Left ventricle myocardium superior (tissue), 1 donor: ENCODE measurements around the gene IVD. TPM values are rescaled to one million over a fixed set of nuclear protein-coding genes. Genes with fewer than 3 reads are reported as not detected.
A peak's percentile ranks its signal among the peaks of the same experiment; 100 is the strongest.

Experiments
- ATAC-seq: fragments of 200-7000 bp; cut with Tn5 transposase; one replicate; pipeline ENCODE4 v1.9.1; 2020; ENCODE audit warnings: mild to moderate bottlenecking, moderate library complexity
- DNase-seq: peaks from one replicate; pipeline ENCODE4 v3.0.0-alpha.2; 2020
- intact Hi-C: fragments of 100-400 bp; cut with micrococcal nuclease; formaldehyde crosslinking; loops from one replicate; pipeline ENCODE4 v1.11.0; 2022
- long read RNA-seq: library from polyadenylated mRNA; unstranded; transcript quantifications from one replicate; pipeline ENCODE4 v2.0.0, GENCODE V29; 2021
- total RNA-seq: library from RNA; stranded (reverse); fragmentation: NEBNext Ultra II Directional; extraction: Animal tissue kit (Norgen Biotek cat#: 25700); gene quantifications from one replicate; pipeline ENCODE4 v1.2.1, GENCODE V29; 2021
- donor health status: DM: no; HTN: yes; CAD: no; lungs with severe emphysema.

IVD gene
- 97.2 TPM for total RNA-seq
- long read RNA-seq, full-length matches to known transcripts = 225 of 260 reads
- long read RNA-seq, partial matches to known transcripts = 8 of 260 reads
- long read RNA-seq, other reads (novel, unspliced or antisense) = 27 of 260 reads

DNA sequence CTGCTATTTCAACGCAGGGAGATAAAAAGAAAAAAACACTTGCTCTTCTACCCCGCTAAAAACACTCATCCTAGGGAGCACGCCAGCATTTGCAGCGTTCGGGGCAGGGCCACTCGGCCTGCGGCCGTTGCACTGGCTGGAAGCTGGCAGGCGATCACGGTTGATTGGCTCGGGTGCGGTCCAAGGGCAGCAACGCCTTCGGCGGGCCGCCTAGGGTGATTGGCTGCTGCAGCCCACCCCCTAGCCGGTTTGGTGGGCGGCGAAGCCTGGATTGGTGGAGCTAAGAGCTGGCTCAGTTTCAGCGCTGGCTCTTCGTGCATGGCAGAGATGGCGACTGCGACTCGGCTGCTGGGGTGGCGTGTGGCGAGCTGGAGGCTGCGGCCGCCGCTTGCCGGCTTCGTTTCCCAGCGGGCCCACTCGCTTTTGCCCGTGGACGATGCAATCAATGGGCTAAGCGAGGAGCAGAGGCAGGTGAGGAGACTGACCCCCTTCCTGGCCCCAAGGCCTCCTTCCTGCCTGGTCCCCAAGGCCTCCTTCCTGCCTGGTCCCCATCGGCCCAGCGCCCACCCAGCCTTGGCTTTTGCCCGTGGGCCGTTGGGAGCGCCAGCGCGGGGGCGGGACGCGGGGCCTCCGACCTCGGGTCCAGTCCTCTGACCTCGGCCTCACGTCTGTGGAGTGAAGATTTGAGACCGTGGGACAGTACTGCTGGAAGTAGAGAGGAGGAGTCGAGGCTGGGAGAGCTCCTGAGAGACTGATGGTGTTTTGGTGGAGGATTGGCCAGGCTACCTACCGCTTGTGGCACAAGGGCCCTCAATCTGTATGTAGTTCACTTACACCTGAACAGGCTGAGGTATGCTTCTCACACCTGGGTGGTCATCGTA is at the start of gene IVD:
TSS of gene IVD (plus strand) at position 295 of the 881 bp plus-strand sequence. CDS start at position 328, 33 bp downstream.
- intact Hi-C loops = no loop called here
- DNase-seq (peak; percentile 98), ATAC-seq (peak; percentile 100)

DNA sequence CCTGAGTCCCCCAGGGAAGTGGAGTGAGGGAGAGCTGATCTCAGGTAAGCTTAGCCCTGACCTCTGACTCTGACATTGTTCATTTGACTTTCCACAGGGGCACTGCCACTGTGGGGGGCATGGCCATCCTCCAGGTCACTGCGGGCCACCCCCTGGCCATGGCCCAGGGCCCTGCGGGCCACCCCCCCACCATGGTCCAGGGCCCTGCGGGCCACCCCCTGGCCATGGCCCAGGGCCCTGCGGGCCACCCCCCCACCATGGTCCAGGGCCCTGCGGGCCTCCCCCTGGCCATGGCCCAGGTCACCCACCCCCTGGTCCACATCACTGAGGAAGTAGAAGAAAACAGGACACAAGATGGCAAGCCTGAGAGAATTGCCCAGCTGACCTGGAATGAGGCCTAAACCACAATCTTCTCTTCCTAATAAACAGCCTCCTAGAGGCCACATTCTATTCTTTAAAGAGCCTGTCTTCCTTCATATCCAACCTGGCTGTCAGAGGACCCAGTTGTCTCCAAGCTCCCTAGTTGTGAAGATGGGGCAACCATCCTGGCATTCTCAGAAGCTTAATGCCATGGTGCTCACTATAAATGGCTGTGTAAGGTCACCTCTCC is 49.5 kb upstream of the IVD start:
- no peak for ATAC-seq
- intact Hi-C loops = no loop called here
- no peak for DNase-seq

DNA sequence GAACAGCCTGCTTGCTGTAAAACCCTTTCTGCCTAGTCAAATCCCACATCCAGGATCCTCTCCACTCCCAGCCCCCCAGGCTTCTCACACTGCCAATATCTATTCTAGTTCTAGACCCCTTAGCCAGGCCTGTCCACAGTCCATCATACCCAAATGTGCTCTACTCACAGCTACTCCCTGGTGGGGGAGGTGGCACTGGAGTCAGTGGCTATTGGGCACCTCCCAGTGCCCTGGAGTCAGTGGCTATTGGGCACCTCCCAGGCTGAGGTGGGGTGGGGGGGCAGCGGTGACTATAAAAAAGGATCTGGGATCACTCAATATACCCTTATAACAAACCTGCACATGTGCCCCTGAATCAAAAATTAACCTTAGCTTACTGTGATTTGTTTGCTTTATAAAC is 48.3 kb upstream of the IVD start:
- ATAC-seq (no peak), DNase-seq (no peak)
- intact Hi-C loops = no loop called here

DNA sequence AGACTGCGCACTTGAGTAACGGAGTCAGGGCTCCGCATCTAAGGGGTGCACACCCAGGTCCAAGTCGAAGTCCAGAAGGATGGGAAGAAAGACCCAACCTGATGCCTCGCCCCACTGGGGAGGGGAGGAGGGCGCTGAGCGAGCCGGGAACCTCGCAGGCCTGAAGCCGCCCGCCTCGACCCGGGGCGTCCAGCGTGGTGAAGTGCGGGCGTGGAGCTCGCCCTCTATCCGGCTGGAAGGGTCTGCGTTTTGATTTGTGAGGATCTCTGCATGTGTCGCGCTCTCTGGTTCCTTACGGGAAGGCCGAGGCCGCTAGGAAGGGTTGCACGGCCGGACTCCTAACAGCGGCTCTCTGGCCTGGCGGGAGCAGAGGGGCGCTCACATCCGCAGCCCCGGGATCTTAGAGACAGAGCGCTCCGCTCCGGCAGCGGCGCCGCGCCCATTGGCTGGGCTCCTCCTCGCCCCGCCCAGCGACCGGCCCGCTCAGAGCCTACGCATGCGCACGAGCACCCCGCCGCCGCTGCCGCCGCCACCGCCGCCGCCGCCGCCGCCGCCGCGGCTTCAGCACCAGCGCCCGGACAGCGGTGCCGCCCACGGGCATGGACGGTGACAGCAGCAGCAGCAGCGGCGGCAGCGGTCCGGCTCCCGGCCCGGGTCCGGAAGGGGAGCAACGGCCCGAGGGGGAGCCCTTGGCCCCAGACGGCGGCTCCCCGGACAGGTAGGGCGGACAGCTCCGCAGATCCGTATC is 47.7 kb upstream of the IVD start, which contains the start of gene DISP2:
TSS of gene DISP2 (plus strand) at position 497 of the 748 bp plus-strand sequence. CDS start at position 600, 103 bp downstream.
- peak; percentile 95 for DNase-seq
- intact Hi-C loops = no loop called here
- ATAC-seq = peak; percentile 93

DNA sequence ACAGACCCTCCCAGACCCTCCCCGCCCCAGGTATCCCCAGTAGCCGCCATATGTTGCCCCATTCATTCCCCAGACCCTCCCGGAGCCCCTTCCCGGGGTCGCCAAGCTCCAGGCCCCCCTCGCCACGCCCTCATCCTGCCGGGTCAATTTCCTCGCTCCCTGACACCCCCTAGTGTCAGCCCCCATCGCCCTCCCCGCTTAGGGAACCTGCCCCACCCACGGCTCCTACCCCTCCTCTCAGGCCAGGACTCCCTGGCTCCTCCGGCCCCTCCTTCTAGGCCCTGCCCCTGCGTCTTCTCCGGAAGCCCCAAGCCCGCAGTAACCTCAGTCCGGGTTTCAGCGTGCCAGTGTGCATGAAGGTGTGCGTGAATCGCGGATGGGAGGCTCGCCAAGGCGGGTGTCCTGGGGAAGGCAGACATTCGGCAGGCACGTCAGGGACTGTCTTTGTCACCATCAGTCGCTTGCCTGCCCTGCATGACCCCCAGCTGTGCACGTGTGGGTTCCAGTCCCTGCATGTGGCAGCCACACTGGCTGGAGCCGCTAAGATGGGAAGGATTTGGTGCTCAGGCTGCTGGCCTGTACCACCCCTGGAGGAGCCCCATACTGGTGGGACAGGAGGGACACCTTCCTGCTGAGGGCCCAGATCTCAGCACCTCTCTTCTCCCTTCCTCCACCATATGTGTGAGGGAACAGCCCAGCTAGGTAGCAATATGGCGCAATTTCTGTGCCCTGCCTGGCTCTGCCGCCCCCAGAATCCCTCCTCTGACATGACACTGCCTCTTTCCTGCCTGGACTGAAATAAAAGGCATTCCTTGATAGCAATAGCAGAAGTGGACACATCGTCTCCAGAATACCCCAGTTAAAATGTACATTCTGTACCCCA is 46.9 kb upstream of the IVD start:
- peak; percentile 32 for ATAC-seq
- intact Hi-C loops = no loop called here
- DNase-seq = peak; percentile 46

DNA sequence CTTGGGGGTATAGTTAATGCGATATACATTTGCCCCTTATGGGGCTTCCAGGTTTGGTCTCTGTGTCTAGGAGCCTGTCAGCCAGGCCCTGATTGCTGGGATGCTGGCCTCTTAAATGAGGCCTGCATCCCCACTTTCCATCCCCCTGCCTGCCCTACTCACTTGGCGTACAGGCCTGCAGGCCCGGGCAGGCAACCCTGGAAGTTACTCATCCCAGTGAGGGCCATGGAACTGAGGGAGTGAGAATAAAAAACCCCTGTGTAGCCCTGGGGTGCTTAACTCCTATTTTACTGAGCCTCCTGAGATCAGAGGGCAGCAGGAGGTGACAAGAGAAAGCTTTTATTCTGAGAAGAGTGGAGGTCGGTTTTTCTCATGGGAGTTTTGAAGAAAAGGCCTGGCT is 45.6 kb upstream of the IVD start:
- intact Hi-C loops = no loop called here
- DNase-seq (no peak), ATAC-seq (no peak)

DNA sequence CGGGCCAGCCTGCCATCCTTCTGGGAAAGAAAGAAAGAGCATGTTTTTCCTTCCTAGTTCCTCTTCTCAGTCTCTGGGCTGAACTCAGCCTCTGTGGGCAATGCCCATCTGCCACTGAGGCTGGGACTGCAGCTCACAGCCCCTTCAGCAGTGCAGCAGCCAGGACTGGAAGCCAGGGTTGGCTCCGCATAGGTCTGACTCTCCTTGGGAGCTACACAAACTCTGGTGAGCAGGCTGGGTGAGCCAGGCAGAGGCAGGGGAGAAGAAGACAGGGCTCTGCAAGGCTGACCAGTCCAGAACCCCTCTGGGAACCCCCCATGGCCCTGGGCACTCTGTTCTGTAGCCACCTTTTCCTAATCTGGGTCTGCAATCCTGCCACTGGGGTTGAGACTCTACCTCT is 44.0 kb upstream of the IVD start:
- ATAC-seq (no peak), DNase-seq (no peak)
- intact Hi-C loops = no loop called here

DNA sequence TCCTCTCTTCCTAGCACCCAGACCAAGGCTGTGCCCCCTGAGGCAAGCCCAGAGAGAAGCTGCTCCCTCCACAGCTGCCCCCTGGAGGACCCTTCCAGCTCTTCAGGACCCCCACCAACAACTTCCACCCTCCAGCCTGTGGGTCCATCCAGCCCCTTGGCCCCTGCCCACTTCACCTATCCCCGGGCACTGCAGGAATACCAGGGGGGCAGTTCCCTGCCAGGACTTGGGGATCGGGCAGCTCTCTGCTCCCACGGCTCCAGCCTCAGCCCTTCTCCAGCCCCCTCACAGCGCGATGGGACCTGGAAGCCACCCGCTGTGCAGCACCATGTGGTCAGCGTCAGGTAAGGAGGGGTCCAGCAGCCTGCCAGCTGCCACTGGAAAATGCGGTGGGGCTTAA is 42.0 kb upstream of the IVD start:
- ATAC-seq (no peak), DNase-seq (no peak)
- intact Hi-C loops = no loop called here

DNA sequence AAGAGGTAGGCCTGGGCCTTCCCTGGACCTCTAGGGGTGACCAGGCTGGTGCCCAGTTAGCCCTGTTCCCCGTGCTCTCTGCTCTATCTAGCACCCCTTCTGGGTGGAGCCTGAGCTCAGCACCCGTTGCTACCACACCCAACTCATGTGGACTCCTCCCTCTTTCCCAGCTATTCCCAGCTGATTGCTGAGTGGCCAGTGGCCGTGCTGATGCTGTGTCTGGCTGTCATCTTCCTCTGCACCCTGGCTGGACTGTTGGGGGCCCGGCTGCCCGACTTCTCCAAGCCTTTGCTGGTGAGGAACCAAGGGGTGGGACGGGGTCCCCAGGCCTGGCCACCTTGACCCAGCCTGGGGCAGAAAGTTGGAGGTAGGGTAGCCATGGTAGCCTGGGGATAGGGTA is 41.3 kb upstream of the IVD start:
- ATAC-seq = no peak
- no peak for DNase-seq
- intact Hi-C loops = no loop called here

DNA sequence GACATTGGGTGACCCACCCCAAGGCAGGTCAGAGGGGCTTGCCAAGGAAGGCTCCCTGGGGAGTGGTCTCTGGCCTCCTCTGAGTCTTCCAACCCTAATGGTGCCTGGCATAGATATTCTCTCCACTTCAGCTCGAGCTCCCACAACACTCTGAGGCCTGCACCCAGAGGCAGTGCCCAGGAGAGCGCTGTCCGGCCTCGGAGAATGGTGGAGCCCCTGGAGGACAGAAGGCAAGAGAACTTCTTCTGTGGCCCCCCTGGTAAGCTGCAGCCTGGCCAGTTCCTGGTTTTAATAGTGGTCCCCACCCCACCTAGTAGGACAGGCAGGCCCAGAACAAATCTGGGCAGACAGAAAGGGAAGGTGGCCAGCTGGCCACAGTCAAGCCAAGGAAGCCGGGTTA is 40.6 kb upstream of the IVD start:
- DNase-seq = no peak
- intact Hi-C loops = no loop called here
- ATAC-seq = no peak

DNA sequence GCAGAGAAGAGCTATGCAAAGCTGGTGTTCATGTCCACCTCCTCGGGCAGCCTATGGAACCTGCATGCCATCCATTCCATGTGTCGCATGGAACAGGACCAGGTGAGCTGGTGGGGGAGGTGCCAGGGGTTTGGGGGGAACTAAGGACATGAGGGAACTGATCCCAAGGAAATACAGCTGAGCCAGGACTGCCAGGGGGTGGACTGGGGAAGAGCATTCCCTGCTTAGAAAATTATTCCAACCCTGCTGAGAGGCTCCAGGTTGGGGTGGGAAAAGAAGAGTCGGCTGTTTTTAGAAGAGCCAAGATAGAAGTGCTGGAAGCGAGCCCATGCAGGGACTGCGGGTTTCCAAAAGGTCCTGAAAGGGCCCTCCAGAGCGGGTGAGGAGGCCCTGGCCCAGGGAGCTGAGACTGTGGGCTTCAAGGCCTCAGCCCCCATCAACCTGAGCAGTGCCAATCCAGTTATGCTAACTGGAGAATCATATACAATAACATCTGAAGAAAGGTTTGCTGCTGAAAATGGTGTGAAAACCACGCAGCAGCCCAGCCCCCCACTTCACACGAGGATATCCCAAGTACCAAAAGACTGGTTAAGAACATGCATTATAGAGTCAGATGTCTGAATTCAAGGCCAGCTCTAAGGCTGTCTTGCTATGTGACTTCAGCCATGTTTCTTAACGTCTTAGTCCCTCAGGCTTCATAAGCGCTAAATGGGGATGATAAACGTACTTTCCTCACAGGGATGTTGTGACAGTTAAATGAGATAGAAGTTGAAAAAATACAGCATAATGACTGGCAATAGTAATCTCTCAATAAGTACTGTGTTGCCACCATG is 39.8 kb upstream of the IVD start:
- intact Hi-C loops = no loop called here
- no peak for ATAC-seq

DNA sequence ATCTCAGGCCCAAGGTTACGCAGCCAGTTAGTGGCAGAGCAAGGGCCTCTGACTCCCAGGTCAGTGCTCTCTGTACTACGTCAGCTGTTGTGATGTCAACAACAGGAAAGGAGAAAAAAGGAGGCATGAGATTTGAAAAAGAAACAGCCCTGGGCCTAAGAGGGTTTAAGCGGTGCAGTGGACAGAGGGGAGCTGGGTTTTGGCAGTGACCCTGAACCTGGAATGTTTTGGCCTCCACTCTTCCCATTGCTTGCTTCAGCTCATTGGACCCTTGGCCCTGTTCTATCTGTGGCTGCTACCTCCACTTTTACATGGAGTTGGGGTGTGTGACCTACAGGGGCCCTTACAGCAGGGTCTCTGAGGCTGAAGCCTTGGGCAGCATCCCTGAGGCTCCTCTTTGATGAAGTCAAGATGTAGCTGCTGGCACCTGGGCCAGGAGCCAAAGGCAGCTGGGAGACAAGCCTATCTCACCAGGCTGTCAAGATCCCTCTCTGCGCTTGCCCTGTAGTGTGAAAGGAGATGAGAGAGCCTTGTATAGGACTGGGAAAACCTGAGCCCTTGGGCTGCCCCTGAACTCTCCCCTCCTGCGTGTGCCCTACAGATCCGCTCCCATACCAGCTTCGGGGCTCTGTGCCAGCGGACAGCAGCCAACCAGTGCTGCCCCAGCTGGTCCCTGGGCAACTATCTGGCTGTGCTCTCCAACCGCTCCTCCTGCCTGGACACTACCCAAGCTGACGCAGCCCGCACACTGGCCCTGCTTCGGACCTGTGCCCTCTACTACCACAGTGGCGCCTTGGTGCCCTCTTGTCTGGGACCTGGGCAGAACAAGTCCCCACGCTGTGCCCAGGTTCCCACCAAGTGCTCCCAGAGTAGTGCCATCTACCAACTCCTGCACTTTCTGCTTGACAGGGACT is 38.9 kb upstream of the IVD start:
- ATAC-seq (peak; percentile 88), DNase-seq (peak; percentile 95)
- intact Hi-C loops = no loop called here

More for the DNA sequence above, 39.8 kb upstream of the IVD start:
- no peak for DNase-seq

DNA sequence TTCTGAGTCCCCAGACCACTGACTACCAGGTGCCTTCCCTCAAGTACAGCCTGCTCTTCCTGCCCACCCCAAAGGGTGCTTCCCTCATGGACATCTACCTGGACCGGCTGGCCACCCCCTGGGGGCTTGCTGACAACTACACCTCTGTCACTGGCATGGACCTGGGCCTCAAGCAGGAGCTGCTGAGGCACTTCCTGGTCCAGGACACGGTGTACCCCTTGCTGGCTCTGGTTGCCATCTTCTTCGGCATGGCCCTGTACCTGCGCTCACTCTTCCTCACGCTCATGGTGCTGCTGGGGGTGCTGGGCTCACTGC is 38.3 kb upstream of the IVD start:
- ATAC-seq (peak; percentile 1), DNase-seq (no peak)
- intact Hi-C loops = no loop called here

DNA sequence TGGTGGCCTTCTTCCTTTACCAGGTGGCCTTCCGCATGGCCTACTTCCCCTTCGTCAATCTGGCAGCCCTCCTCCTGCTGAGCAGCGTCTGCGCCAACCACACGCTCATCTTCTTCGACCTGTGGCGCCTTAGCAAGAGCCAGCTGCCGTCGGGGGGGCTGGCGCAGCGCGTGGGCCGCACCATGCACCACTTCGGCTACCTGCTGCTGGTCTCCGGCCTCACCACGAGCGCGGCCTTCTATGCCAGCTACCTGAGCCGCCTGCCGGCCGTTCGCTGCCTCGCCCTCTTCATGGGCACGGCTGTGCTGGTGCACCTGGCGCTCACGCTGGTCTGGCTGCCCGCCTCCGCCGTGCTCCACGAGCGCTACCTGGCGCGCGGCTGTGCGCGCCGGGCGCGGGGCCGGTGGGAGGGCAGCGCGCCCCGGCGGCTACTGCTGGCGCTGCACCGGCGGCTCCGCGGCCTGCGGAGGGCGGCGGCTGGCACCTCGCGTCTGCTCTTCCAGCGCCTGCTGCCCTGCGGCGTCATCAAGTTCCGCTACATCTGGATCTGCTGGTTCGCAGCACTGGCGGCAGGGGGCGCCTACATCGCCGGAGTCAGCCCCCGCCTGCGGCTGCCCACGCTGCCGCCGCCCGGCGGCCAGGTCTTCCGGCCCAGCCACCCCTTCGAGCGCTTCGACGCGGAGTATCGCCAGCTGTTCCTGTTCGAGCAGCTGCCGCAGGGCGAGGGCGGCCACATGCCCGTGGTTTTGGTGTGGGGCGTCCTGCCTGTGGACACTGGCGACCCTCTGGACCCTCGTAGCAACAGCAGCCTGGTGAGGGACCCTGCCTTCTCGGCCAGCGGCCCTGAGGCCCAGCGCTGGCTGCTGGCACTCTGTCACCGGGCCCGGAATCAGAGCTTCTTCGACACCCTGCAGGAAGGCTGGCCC is 37.6 kb upstream of the IVD start:
- DNase-seq = peak; percentile 91
- peak; percentile 70 for ATAC-seq
- intact Hi-C loops = no loop called here

DNA sequence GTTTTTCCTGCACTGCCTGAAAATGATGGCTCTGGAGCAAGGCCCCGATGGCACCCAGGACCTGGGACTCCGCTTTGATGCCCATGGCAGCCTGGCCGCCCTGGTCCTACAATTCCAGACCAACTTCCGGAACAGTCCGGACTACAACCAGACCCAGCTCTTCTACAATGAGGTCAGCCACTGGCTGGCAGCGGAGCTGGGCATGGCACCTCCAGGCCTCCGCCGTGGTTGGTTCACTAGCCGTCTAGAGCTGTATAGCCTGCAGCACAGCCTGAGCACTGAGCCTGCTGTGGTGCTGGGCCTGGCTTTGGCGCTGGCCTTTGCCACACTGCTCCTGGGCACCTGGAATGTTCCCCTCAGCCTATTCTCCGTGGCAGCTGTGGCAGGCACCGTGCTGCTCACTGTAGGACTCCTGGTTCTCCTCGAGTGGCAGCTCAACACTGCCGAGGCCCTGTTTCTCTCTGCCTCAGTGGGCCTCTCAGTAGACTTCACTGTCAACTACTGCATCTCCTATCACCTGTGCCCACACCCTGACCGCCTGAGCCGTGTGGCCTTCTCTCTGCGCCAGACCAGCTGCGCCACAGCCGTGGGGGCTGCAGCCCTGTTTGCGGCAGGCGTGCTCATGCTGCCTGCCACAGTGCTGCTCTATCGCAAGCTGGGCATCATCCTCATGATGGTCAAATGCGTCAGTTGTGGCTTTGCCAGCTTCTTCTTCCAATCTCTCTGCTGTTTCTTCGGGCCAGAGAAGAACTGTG is 36.7 kb upstream of the IVD start:
- intact Hi-C loops = no loop called here
- ATAC-seq (no peak), DNase-seq (no peak)
